Measurements from ENCODE around the gene MET. TPM values are rescaled to one million over a fixed set of nuclear protein-coding genes. Genes with fewer than 3 reads are reported as not detected.

MET gene
- total and polyA plus RNA-seq, 2 donors (not counting 3 experiments of a cell fraction or from before 2014, with no cell fraction given): 21.1 to 44.5 TPM

DNA sequence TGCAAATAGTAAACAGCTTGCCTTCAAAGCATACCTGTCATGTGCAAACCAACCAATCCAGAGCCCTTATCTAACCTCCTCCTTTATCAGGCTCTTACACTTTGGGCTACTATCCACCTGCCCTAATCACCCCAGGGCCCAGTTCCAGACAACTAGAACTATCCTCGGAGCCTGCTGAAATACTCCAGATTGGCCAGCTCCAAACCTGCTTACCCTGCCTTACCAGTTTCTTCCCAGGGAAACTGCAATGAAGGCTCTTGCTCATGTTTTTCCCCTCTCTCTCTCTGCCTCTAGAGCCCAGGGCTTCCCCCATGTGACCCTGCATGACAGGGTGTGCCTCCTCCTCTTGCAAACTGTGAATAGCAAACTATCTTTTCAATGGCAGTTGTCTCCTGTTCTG, 109.0 kb downstream of the MET start:
- Histone ChIP-seq H2AFZ (ENCODE audit: low read depth, low read length) (no peak overlapping the region), H3K9me1 (replicated peaks; ENCODE audit: control insufficient read depth, extremely low read depth, insufficient read depth, low read length) (no peaks in the 10 kb centered on the region), H3K4me1 (ENCODE audit: control insufficient read depth, extremely low read depth, insufficient read depth, low read length) (peaks cover 26% of the 10 kb centered on the region), H3K27ac (ENCODE audit: insufficient read depth, low read depth, low read length) (no peak overlapping the region), H3K4me3 (replicated peaks in 1 of 3; ENCODE audit: insufficient read depth in 1 of 3, low read depth in 1 of 3, low read length in 3 of 3) (no peak overlapping the region), H3K27me3 (ENCODE audit: control insufficient read depth in 2 of 2, insufficient read depth in 2 of 2, low read length in 2 of 2) (no peaks in the 10 kb centered on the region), H3K9me3 (replicated peaks; ENCODE audit: control insufficient read depth, insufficient read depth, low read length) (no peaks in the 10 kb centered on the region), H3K4me2 (ENCODE audit: insufficient read depth, low read length) (no peak overlapping the region), H3K79me2 (ENCODE audit: control insufficient read depth, insufficient read depth, low read length) (no peaks in the 10 kb centered on the region), H3K9ac (replicated peaks; ENCODE audit: extremely low read depth, insufficient read depth, low read length) (no peak overlapping the region), H4K20me1 (replicated peaks; ENCODE audit: control insufficient read depth, extremely low read depth, insufficient read depth, low read length) (no peaks in the 10 kb centered on the region), H3K36me3 (ENCODE audit: control insufficient read depth in 2 of 2, extremely low read depth in 1 of 2, insufficient read depth in 2 of 2, low read length in 2 of 2) (peaks cover 11 to 16% of the 10 kb centered on the region in 2 experiments)
- CTCF ChIA-PET: interaction anchor here (1.2 to 1.8 kb wide), 3 partner anchors 23 to 189 kb away, joined by 3 to 7 read pairs (median 4); no protein-coding TSS in a partner anchor
- no TSS peak for BruUV-seq (replicated peaks)
- DNase-seq (ENCODE audit: low read depth, low spot score) (no peak), FAIRE-seq (no peak)
- POLR2A ChIA-PET: no interaction called here
- dilution Hi-C loops (cut with MboI; ENCODE audit: extremely low pct_ligation_motif_present, low sequenced_read_pairs) (no loop called here), intact Hi-C loops (cut with micrococcal nuclease) (no loop called here)
- TF ChIP-seq, protein P1, sequence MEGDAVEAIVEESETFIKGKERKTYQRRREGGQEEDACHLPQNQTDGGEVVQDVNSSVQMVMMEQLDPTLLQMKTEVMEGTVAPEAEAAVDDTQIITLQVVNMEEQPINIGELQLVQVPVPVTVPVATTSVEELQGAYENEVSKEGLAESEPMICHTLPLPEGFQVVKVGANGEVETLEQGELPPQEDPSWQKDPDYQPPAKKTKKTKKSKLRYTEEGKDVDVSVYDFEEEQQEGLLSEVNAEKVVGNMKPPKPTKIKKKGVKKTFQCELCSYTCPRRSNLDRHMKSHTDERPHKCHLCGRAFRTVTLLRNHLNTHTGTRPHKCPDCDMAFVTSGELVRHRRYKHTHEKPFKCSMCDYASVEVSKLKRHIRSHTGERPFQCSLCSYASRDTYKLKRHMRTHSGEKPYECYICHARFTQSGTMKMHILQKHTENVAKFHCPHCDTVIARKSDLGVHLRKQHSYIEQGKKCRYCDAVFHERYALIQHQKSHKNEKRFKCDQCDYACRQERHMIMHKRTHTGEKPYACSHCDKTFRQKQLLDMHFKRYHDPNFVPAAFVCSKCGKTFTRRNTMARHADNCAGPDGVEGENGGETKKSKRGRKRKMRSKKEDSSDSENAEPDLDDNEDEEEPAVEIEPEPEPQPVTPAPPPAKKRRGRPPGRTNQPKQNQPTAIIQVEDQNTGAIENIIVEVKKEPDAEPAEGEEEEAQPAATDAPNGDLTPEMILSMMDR (IDR thresholded peaks at IDR 0.05; ENCODE audit: extremely low read depth in 1 of 2, insufficient read depth in 1 of 2, low read depth in 1 of 2, low read length in 2 of 2): no peak
- TF ChIP-seq JUN (IDR thresholded peaks at IDR 0.05; ENCODE audit: borderline replicate concordance, insufficient read depth, insufficient read length, low read depth) (no peak), FOS (IDR thresholded peaks at IDR 0.05; ENCODE audit: borderline replicate concordance, insufficient read depth, low read length) (no peak), GATA2 (IDR thresholded peaks at IDR 0.05; ENCODE audit: insufficient read depth, insufficient read length, low read depth, low read length) (no peak), MYC (IDR thresholded peaks at IDR 0.05; ENCODE audit: low read depth, low read length) (no peak), POLR2A (IDR thresholded peaks at IDR 0.05; ENCODE audit: low read depth, low read length) (no peak), POLR2AphosphoS5 (IDR thresholded peaks at IDR 0.05; ENCODE audit: insufficient read depth, low read depth, low read length) (no peak), EZH2 (IDR thresholded peaks at IDR 0.05; ENCODE audit: borderline replicate concordance, low read depth, low read length, severe bottlenecking) (no peak)
- TF ChIP-seq, protein P2, sequence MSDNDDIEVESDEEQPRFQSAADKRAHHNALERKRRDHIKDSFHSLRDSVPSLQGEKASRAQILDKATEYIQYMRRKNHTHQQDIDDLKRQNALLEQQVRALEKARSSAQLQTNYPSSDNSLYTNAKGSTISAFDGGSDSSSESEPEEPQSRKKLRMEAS (IDR thresholded peaks at IDR 0.05; ENCODE audit: insufficient read depth, insufficient read length): no peak

All from endothelial cell of umbilical vein (primary cell).